Ovary (tissue), 3 donors: ENCODE data around the gene EIF4E1B.

Experiments
- POLR2A ChIP-seq: fragments of 450-650 bp; IDR thresholded peaks from one replicate; pipeline ENCODE4 v1.6.1; 2017; ENCODE audit warnings: antibody characterized with exemption, mild to moderate bottlenecking, moderate library complexity
- TF ChIP-seq, protein P1 (sequence below), 3 donors: fragments of 450-650 bp in 2 of 3; fragments of 200-600 bp in 1 of 3; IDR thresholded peaks; one replicate each; pipeline versions ENCODE4 v1.5.1 to v1.8.0; 2016 to 2022; ENCODE audit warnings: antibody characterized with exemption in 3 of 3, mild to moderate bottlenecking in 1 of 3
- donor health status: DM: no; HTN: no; CAD: no.

DNA sequence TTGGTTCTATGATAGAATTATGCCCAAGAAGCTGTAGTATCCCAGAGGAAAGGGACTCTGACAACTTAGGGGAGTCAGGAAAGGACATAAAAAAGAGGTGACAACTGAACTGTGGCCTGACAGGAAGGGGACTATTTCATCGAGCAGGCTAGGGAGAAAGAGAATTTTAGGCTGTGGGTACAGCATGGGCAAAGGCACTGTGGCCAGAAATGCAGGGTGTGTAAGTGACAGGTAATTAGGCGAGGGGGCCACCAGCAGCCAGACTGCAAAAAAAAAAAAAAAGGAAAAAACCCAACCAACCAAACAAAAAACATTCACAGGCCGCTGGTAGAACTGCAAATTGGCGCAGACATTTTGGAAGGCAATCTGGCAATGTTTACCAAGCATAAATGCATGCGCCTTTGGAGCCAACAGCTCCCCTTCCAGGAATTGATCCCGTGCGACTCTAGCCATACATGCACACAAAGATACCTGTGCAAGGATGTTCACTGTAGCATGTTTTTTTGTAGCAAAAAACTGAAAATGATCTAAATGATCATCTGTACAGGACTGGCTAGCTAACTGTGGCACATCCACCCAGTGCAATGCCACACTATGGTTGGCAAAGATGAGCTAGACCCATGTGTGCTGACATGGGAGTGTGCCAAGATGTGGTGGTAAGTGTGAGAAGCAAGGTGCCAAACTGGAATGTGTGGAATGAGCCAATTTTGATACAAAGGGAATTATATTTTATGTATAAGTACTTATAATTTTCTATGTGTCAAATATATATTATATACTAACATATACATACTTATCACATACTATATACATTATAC is 1.1 kb downstream of the EIF4E1B start:
- TF ChIP-seq, protein P1, sequence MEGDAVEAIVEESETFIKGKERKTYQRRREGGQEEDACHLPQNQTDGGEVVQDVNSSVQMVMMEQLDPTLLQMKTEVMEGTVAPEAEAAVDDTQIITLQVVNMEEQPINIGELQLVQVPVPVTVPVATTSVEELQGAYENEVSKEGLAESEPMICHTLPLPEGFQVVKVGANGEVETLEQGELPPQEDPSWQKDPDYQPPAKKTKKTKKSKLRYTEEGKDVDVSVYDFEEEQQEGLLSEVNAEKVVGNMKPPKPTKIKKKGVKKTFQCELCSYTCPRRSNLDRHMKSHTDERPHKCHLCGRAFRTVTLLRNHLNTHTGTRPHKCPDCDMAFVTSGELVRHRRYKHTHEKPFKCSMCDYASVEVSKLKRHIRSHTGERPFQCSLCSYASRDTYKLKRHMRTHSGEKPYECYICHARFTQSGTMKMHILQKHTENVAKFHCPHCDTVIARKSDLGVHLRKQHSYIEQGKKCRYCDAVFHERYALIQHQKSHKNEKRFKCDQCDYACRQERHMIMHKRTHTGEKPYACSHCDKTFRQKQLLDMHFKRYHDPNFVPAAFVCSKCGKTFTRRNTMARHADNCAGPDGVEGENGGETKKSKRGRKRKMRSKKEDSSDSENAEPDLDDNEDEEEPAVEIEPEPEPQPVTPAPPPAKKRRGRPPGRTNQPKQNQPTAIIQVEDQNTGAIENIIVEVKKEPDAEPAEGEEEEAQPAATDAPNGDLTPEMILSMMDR (IDR thresholded peaks at IDR 0.05), result no peak
- TF ChIP-seq POLR2A, result no peak
